Lower lobe of right lung (tissue), 2 donors: ENCODE data around the gene DPH3. TPM values are rescaled to one million over a fixed set of nuclear protein-coding genes. Genes with fewer than 3 reads are reported as not detected.
A peak's percentile ranks its signal among the peaks of the same experiment; 100 is the strongest.

Source experiments
- ATAC-seq, 2 donors: fragments of 200-7000 bp; cut with Tn5 transposase; one replicate each; pipeline ENCODE4 v1.9.1; 2020 to 2022; ENCODE audit warnings: mild to moderate bottlenecking in 2 of 2, moderate library complexity in 2 of 2
- DNase-seq: peaks from one replicate; pipeline ENCODE4 v3.0.0-alpha.2; 2020
- H3K27ac ChIP-seq: fragments of 200-600 bp; one replicate; pipeline ENCODE4 v1.8.0; 2022
- H3K27me3 ChIP-seq: fragments of 200-600 bp; one replicate; pipeline ENCODE4 v1.8.0; 2022; ENCODE audit warnings: low read depth
- H3K36me3 ChIP-seq: fragments of 200-600 bp; one replicate; pipeline ENCODE4 v1.8.0; 2022; ENCODE audit warnings: mild to moderate bottlenecking
- H3K4me1 ChIP-seq: fragments of 200-600 bp; one replicate; pipeline ENCODE4 v1.8.0; 2022
- H3K4me3 ChIP-seq: fragments of 200-600 bp; one replicate; pipeline ENCODE4 v1.8.0; 2022; ENCODE audit warnings: mild to moderate bottlenecking
- H3K9me3 ChIP-seq: fragments of 200-600 bp; one replicate; pipeline ENCODE4 v1.8.0; 2022
- CTCF ChIP-seq: fragments of 200-600 bp; IDR thresholded peaks from one replicate; pipeline ENCODE4 v1.8.0; 2022; ENCODE audit warnings: antibody characterized with exemption, mild to moderate bottlenecking
- intact Hi-C: fragments of 100-400 bp; cut with DNase I; formaldehyde crosslinking; loops from one replicate; pipeline ENCODE4 v1.11.0; 2022
- total RNA-seq: library from RNA; stranded (reverse); fragmentation: NEBNext Ultra II Directional; extraction: Animal tissue kit (Norgen Biotek cat#: 25700); gene quantifications from one replicate; pipeline ENCODE4 v1.2.1, GENCODE V29; 2021
- donor health status: DM: no; HTN: yes; CAD: no; lungs with severe emphysema.

The DPH3 gene
- total RNA-seq, 1 donor from 2014 or later: 29.0 TPM

- peak; percentile 84 to 91 for ATAC-seq
- peak; percentile 83 for DNase-seq
- Histone ChIP-seq H3K4me3 (no peak overlapping the region), H3K9me3 (no peaks in the 10 kb centered on the region), H3K27ac (no peak overlapping the region), H3K27me3 (no peaks in the 10 kb centered on the region), H3K4me1 (no peaks in the 10 kb centered on the region), H3K36me3 (no peaks in the 10 kb centered on the region)
- intact Hi-C loops: no loop called here
- peak; percentile 94 for TF ChIP-seq CTCF
Observed at GRCh38 chr3:16247282-16248061, 17.3 kb downstream of the DPH3 start.

- DNase-seq (no peak), ATAC-seq (no peak)
- H3K27me3 ChIP-seq: no peaks in the 10 kb centered on the region
- no peak overlapping the region for H3K4me3 ChIP-seq
- no peaks in the 10 kb centered on the region for H3K4me1 ChIP-seq
- no peak overlapping the region for H3K27ac ChIP-seq
- H3K36me3 ChIP-seq: no peaks in the 10 kb centered on the region
- no peaks in the 10 kb centered on the region for H3K9me3 ChIP-seq
- TF ChIP-seq CTCF: no peak
- intact Hi-C loops: no loop called here
Observed at GRCh38 chr3:16245609-16246008, 19.1 kb downstream of the DPH3 start.

GRCh38 chr3:16243706-16244490 lies 20.8 kb downstream of the DPH3 start:
- Histone ChIP-seq H3K4me1 (peaks cover 11% of the 10 kb centered on the region), H3K27ac (no peak overlapping the region), H3K36me3 (no peaks in the 10 kb centered on the region), H3K4me3 (no peak overlapping the region), H3K9me3 (no peaks in the 10 kb centered on the region), H3K27me3 (no peaks in the 10 kb centered on the region)
- DNase-seq (no peak), ATAC-seq (no peak)
- intact Hi-C loops: no loop called here
- no peak for TF ChIP-seq CTCF

GRCh38 chr3:16242177-16242576 lies 22.6 kb downstream of the DPH3 start:
- no peak for ATAC-seq
- no peak overlapping the region for H3K4me3 ChIP-seq
- DNase-seq: no peak
- no peaks in the 10 kb centered on the region for H3K36me3 ChIP-seq
- intact Hi-C loops: no loop called here
- H3K9me3 ChIP-seq: no peaks in the 10 kb centered on the region
- peaks cover 11% of the 10 kb centered on the region for H3K4me1 ChIP-seq
- H3K27ac ChIP-seq: no peak overlapping the region
- no peaks in the 10 kb centered on the region for H3K27me3 ChIP-seq
- no peak for TF ChIP-seq CTCF

- no peak for ATAC-seq
- H3K27ac ChIP-seq: no peak overlapping the region
- H3K36me3 ChIP-seq: no peaks in the 10 kb centered on the region
- intact Hi-C loops: no loop called here
- H3K4me1 ChIP-seq: peaks cover 11% of the 10 kb centered on the region
- TF ChIP-seq CTCF: no peak
- H3K4me3 ChIP-seq: no peak overlapping the region
- H3K9me3 ChIP-seq: no peaks in the 10 kb centered on the region
- no peak for DNase-seq
- H3K27me3 ChIP-seq: no peaks in the 10 kb centered on the region
Observed at GRCh38 chr3:16241225-16241624, 23.5 kb downstream of the DPH3 start.
